ENCODE measurements around the gene RPS4Y1.
"Not testable (repeated sequence)": the region's sequence is repeated elsewhere in the genome, so short reads cannot be mapped to it uniquely, and the experiment has no call there.

RPS4Y1 gene

GRCh38 chrY:2841471-2841893 is at the start of gene RPS4Y1:
TSS of gene RPS4Y1 (plus strand) at chrY:2841602. CDS start at chrY:2841625, 23 bp downstream.
- DNase-seq (ENCODE audit: low spot score), result no peak
- no peak for TF ChIP-seq CTCF (IDR thresholded peaks at IDR 0.05)
- H3K4me3 ChIP-seq, result no peak within 1 kb of the TSS
- H3K27ac ChIP-seq, result no peak within 1 kb of the TSS

- no peak for TF ChIP-seq CTCF (IDR thresholded peaks at IDR 0.05)
- DNase-seq (ENCODE audit: low spot score), result no peak
Observed at GRCh38 chrY:2796977-2797523, 44.4 kb upstream of the RPS4Y1 start.

GRCh38 chrY:2797991-2798390 is 43.4 kb upstream of the RPS4Y1 start:
- DNase-seq (ENCODE audit: low spot score), result no peak
- TF ChIP-seq CTCF (IDR thresholded peaks at IDR 0.05), result no peak
- no peak overlapping the region for H3K27ac ChIP-seq
- no peak overlapping the region for H3K4me3 ChIP-seq

More at GRCh38 chrY:2796977-2797523, 44.4 kb upstream of the RPS4Y1 start:
- Histone ChIP-seq H3K27ac (no peak overlapping the region), H3K4me3 (no peak overlapping the region)

GRCh38 chrY:2800246-2800645 is 41.2 kb upstream of the RPS4Y1 start:
- no peak for TF ChIP-seq CTCF (IDR thresholded peaks at IDR 0.05)
- no peak overlapping the region for H3K4me3 ChIP-seq
- H3K27ac ChIP-seq, result no peak overlapping the region
- no peak for DNase-seq (ENCODE audit: low spot score)

GRCh38 chrY:2817146-2817896 is 24.1 kb upstream of the RPS4Y1 start:
- DNase-seq (ENCODE audit: low spot score); H3K27ac ChIP-seq; H3K4me3 ChIP-seq: not testable (repeated sequence)

- H3K4me3 ChIP-seq, result no peak overlapping the region
- TF ChIP-seq CTCF (IDR thresholded peaks at IDR 0.05), result no peak
Observed at GRCh38 chrY:2824471-2824870, 16.9 kb upstream of the RPS4Y1 start.

GRCh38 chrY:2828497-2828896 is 12.9 kb upstream of the RPS4Y1 start:
- DNase-seq (ENCODE audit: low spot score), result no peak
- no peak overlapping the region for H3K27ac ChIP-seq
- no peak for TF ChIP-seq CTCF (IDR thresholded peaks at IDR 0.05)
- no peak overlapping the region for H3K4me3 ChIP-seq

More at GRCh38 chrY:2824471-2824870, 16.9 kb upstream of the RPS4Y1 start:
- no peak overlapping the region for H3K27ac ChIP-seq
- no peak for DNase-seq (ENCODE audit: low spot score)
